HG02970 (cell line): Measurements from ENCODE around the gene EPHA2.

Source experiments
- ATAC-seq: cut with Tn5 transposase; IDR thresholded peaks from one replicate; pipeline ENCODE4 v1.9.1; 2021; ENCODE audit warnings: mild to moderate bottlenecking, moderate library complexity, moderate number of reproducible peaks; ENCODE audit not compliant: unreplicated experiment, low FRiP score

Gene EPHA2

GRCh38 chr1:16124377-16125087 is 31.3 kb downstream of the EPHA2 start:
- no peak for ATAC-seq

- no peak for ATAC-seq
Measured at GRCh38 chr1:16122916-16123315, 33.0 kb downstream of the EPHA2 start.

- ATAC-seq = no peak
Measured at GRCh38 chr1:16122350-16122881, 33.5 kb downstream of the EPHA2 start.

- no peak for ATAC-seq
Measured at GRCh38 chr1:16120940-16121410, 34.9 kb downstream of the EPHA2 start.

- no peak for ATAC-seq
Measured at GRCh38 chr1:16120407-16120806, 35.5 kb downstream of the EPHA2 start.

GRCh38 chr1:16119926-16120325 is 35.9 kb downstream of the EPHA2 start:
- ATAC-seq = no peak

- no peak for ATAC-seq
Measured at GRCh38 chr1:16119504-16119903, 36.4 kb downstream of the EPHA2 start.

GRCh38 chr1:16118706-16119105 is 37.2 kb downstream of the EPHA2 start:
- ATAC-seq = no peak

- no peak for ATAC-seq
Measured at GRCh38 chr1:16117936-16118335, 37.9 kb downstream of the EPHA2 start.

- no peak for ATAC-seq
Measured at GRCh38 chr1:16117369-16117768, 38.5 kb downstream of the EPHA2 start.

- no peak for ATAC-seq
Measured at GRCh38 chr1:16116625-16117024, 39.2 kb downstream of the EPHA2 start.

GRCh38 chr1:16116002-16116401 is 39.9 kb downstream of the EPHA2 start:
- ATAC-seq = no peak

GRCh38 chr1:16115468-16115983 is 40.3 kb downstream of the EPHA2 start:
- no peak for ATAC-seq

GRCh38 chr1:16114527-16115467 is 41.1 kb downstream of the EPHA2 start:
- no peak for ATAC-seq

GRCh38 chr1:16112596-16113555 is 43.0 kb downstream of the EPHA2 start:
- ATAC-seq = no peak

- ATAC-seq = no peak
Measured at GRCh38 chr1:16111771-16112595, 43.9 kb downstream of the EPHA2 start.

- ATAC-seq = no peak
Measured at GRCh38 chr1:16110884-16111283, 45.0 kb downstream of the EPHA2 start.

GRCh38 chr1:16110456-16110855 is 45.4 kb downstream of the EPHA2 start:
- ATAC-seq = no peak

GRCh38 chr1:16109571-16109970 is 46.3 kb downstream of the EPHA2 start:
- no peak for ATAC-seq
